NCI-H774 (cell line): ENCODE results near the gene MISFA.
"Not testable (repeated sequence)": the region's sequence is repeated elsewhere in the genome, so short reads cannot be mapped to it uniquely, and the experiment has no call there.

Experiments used
- DNase-seq: peaks from one replicate; lab custom pipeline; 2025; lab: John Stamatoyannopoulos, UW

Gene MISFA

GRCh38 chr11:18599739-18600230 lies at the start of gene MISFA:
Gene MISFA (plus strand): TSS chr11:18599789. CDS start chr11:18599929, 140 bp downstream.
- no peak for DNase-seq

GRCh38 chr11:18563090-18563730 lies 36.4 kb upstream of the MISFA start:
- DNase-seq, result no peak

GRCh38 chr11:18564149-18564548 lies 35.4 kb upstream of the MISFA start:
- no peak for DNase-seq

GRCh38 chr11:18566406-18566805 lies 33.2 kb upstream of the MISFA start:
- no peak for DNase-seq

- DNase-seq, result no peak
Observed at GRCh38 chr11:18567081-18567480, 32.5 kb upstream of the MISFA start.

- no peak for DNase-seq
Observed at GRCh38 chr11:18575361-18575760, 24.2 kb upstream of the MISFA start.

- no peak for DNase-seq
Observed at GRCh38 chr11:18578975-18579598, 20.5 kb upstream of the MISFA start.

GRCh38 chr11:18580113-18580766 lies 19.3 kb upstream of the MISFA start:
- no peak for DNase-seq

- DNase-seq, result no peak
Observed at GRCh38 chr11:18581825-18582224, 17.8 kb upstream of the MISFA start.

GRCh38 chr11:18588297-18589252 lies 11.0 kb upstream of the MISFA start, which contains the start of gene UEVLD:
Gene UEVLD (minus strand): TSS chr11:18588734. CDS start chr11:18588654, 80 bp downstream.
- DNase-seq, result peak; percentile 65

GRCh38 chr11:18590571-18590970 lies 9.0 kb upstream of the MISFA start:
- no peak for DNase-seq

- DNase-seq, result not testable (repeated sequence)
Observed at GRCh38 chr11:18594088-18594487, 5.5 kb upstream of the MISFA start.

GRCh38 chr11:18594999-18595749 lies 4.4 kb upstream of the MISFA start:
- no peak for DNase-seq

- DNase-seq, result no peak
Observed at GRCh38 chr11:18600915-18601569, 1.5 kb downstream of the MISFA start.

- DNase-seq, result no peak
Observed at GRCh38 chr11:18608376-18608775, 8.8 kb downstream of the MISFA start.

GRCh38 chr11:18611196-18611595 lies 11.6 kb downstream of the MISFA start:
- DNase-seq, result no peak

GRCh38 chr11:18612394-18612793 lies 12.8 kb downstream of the MISFA start:
- no peak for DNase-seq

- no peak for DNase-seq
Observed at GRCh38 chr11:18614667-18615066, 15.1 kb downstream of the MISFA start.

- no peak for DNase-seq
Observed at GRCh38 chr11:18615628-18616392, 16.2 kb downstream of the MISFA start.
